PC-9 (cell line): Measurements from ENCODE around the gene GALNT2.

ENCODE experiments used
- CTCF ChIP-seq: fragments of 200-600 bp; sonication (generic); conservative IDR thresholded peaks from 2 replicates; pipeline ENCODE4 v1.6.1; 2017; ENCODE audit warnings: mixed run types, antibody characterized with exemption, mild to moderate bottlenecking, moderate library complexity
- EZH2 ChIP-seq: fragments of 200-600 bp; sonication (generic); IDR thresholded peaks from 2 replicates; pipeline ENCODE4 v1.8.0; 2017; ENCODE audit warnings: antibody characterized with exemption, low read depth

- TF ChIP-seq CTCF (no peak), EZH2 (no peak)
These were observed 240.2 kb downstream of the GALNT2 start for GRCh38 chr1:230307213-230307612.
